Non-pigmented ciliary epithelial cell (primary cell): Measurements from ENCODE around the gene SLC1A1.

ENCODE experiments used
- DNase-seq: peaks from one replicate; pipeline ENCODE4 v3.0.0-alpha.2; 2010; ENCODE audit warnings: low read depth

SLC1A1 gene

DNA sequence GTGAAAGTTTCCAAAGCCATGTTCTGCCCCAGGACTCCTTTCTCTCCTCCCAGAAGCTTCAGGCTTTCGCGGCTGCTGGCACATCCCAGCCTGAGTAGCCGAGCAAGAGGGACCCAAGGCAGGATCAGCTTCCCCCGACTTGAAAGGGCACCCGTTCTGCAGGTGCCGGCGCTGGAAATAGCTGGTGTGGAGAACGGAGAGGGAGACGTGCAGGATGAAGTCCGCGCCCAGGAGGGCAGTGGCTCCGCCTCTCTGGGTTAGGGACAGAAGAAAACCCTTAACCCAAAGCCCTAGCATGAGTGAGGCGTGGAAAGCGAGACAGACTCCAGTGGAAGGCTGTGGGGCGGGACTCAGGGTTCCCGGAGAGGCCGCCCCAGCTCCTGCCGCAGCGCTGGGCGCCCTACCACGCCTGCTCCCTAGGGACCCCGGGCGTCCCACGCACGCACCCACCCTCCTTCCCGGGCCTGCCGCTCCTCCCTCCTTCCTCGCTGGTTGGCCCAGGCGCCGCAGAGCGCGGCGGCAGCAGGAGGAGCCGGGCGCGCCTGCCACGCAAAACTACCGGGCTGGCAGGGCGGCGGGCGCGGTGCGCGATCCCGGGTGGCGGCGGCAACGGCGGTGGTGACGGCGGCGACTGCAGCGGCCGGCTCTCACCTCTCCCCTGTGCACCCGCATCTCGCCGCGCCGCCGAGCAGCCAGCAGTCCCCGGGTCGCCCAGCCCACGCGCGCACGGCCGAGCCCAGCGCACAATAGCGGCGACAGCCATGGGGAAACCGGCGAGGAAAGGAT, at the start of gene SLC1A1:
TSS of gene SLC1A1 (plus strand) at position 550 of the 786 bp plus-strand sequence. CDS start at position 762, 212 bp downstream.
- DNase-seq, result no peak

DNA sequence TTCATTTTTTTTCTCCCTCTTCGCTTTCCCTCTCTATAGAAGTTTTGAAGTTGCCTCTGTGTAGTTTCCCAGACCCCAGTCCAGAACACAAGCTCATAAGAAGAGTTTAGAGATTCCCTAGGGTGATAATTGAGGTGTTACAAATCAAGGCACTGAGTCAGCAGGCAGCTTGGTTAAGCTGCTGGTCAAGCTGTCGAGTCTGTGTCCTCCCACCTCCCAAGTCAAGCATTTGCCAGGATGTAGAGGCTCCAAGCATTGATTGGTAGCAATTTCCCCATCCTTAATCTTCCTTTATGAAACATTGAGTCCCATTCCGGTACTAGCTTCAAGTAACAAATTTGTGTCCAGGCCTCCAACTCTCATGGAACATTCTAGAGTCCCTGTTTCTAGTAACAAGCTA, 47.5 kb upstream of the SLC1A1 start:
- DNase-seq, result no peak

DNA sequence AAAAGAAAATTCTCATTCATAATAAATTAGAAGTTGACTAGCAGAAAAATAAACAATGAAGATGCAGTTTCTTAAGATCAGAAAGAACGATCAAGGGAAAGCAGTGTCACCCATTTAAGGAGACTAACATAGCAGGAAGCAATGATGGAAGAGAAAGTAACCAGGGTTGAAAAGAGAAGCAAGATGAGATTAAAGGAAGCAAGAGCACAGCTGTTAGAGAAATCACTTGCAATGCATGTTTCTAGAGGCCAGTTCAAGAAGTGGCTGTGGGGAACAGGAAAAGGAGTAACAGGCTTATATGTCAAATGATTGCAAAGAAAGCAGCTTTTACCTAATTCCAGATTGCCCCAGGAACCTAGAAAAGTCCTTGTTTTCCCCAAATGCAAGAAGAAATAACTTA, 46.8 kb upstream of the SLC1A1 start:
- DNase-seq, result no peak

DNA sequence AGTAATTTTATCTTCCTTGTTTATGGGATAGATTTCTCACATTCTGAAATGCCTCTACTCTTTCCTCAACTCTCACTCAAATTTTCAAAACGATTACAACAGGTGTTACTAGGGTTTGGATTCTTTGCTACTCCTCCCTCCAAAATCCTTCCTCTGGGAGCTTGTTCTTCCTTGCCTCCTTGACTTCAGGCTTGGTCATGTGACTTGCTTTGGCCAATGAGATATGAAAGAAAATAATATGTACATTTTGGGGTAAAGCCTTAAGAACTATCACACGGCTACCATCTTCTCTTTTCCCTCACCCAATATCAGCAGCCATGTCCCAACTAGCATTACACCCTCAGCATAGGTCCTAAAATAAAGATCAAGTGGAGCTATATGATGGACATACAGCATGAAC, 28.8 kb upstream of the SLC1A1 start:
- DNase-seq, result no peak

DNA sequence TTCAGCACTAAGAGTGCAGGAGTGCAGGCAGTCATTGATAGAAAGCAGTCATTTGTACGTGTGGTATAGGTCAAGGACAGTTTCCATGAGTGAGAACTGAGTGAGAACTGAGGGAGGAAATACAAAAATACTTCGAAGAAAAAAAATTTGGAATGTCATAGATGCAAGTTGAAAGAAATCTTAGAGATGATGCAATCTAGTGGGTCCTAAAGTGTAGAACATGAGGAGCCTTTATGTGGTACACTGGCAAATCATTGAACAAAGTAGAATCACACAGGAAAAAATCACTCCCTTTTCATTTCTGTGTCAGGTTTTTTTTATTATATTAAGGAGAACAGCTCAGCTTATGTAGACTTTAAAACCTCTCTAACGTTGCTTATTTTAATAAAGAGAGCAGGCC, 26.4 kb upstream of the SLC1A1 start:
- DNase-seq, result no peak

DNA sequence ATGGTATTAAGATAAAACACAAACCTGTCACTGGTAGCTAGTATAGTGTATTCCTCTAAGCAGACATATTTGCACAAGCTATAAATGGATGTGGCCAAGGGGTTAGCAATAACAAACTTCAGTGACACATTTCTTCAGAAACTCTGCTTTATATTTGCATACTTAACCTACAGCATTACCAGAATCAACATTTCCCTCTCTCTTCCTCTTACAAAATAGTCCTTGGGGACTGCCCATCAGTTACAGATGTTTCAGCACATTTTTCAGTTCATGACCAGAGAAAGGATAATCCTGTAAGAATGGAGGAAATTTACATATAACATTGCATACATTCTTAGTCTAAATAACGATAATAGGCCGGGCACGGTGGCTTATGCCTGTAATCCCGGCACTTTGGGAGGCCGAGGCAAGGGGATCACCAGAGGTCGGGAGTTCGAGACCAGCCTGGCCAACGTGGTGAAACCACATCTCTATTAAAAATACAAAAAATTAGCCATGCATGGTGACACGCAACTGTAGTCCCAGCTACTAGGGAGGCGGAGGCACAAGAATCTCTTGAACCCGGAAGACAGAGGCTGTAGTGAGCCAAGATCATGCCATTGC, 25.3 kb upstream of the SLC1A1 start:
- no peak for DNase-seq

DNA sequence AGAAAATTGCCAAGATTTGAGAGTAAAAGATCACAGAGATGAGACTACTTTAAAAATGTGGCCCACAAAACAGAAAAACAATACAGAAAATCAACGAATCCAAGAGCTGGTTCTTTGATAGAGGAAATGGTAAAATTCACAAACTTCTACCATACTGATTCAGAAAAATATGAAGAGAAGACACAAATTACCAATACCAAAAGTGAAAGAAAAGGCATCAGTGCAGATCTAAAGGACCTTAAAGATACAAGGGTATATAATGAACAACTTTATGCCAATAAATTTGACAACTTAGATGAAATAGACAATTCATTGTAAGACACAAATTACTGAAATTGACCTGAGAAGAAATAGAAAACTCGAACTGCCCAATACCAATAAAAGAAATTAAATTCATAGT, 24.4 kb upstream of the SLC1A1 start:
- DNase-seq, result no peak

DNA sequence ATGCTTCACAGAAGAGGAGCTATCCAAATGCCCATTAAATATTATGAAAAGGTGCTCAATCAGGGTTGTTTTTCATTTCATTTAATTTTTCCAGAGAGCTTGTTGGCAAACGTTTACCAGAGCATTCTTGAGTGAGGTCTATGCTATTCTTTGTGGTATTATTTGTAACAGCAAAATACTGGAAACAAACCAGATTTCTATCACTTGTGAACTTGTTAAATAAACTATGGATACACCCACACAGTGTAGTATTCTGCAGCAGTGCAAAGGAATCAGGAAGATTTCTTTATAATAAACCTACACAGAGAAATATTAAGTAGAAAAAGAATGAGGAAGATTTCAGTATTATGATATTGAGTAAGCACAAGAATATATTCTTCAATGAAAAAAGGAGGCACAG, 15.0 kb upstream of the SLC1A1 start:
- DNase-seq, result no peak

DNA sequence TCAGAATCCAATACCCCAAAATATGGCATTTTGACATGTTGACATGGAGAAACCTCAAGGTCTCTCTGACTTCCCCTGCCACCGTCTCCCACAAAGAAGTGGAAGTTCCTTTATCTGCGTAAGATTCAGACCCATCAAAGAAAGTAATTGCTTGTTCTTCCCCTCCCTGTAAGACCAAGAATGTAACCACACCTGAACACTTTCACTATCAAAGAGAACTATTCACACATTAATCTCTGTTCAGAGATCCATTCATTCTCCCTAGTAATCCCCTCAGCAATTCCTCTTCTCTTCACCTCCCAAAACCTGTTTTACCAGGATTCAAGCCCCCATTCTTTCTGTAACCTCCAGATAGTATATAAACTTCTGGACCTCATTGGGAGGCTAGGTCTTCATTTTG, 4.1 kb upstream of the SLC1A1 start:
- DNase-seq, result no peak

DNA sequence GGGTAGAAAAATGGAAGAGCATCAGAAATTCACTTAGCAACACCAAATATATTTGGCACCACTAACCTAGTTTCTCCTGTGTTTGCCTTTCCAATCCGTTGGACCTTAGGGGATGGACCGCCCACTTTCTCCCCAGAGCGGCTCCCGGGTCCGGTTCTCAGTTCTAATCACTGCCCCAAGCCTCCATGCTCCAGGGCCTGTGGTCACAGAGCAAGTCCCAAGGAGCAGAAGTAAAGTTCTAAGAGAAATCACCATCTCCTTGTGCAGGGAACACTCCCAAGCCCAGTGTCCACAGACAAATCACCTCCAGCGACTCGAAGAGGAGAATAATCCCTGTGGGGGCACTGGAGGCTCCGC, 728 bp upstream of the SLC1A1 start:
- no peak for DNase-seq

DNA sequence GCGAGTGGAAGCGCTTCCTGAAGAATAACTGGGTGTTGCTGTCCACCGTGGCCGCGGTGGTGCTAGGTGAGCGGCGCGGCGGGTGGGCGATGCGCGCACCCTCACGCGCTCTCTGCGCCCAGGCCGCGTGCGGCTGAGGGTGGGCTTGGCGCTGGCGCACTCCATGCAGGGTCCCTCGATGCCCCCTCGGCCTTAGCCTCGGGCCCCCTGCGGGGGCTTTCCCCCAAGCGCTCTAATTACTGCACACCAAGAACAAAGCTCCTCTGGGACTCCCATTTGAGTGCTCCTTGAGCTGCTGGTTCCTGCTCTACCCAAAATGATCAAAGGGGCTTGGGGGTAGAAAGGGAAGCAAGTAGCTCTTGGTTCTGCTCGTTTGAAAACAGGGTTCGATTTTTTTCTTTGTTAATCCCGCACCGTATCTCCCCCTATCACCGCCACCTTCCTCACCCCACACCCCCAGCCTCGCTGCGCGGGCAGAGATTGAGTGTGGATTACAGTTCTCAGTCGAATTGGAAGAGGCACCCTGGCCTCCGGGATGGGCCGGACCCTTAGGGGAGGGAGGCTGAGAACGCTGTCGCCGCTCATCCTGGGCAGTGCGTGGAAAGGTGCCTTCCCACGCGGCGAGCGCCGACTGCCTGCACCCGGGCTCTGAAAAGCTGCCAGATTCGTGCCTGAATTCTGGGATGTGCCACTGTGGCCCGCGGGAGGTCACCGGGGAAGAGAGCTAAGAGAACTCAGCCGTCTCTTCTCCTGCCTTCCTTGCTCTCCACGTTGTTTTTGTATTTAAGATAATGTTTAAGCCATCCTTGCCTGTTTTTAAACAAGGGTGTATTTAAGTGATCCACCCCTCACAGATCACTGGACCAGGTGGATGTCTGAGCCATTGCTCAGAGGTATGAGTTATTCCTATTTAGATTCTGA, 697 bp downstream of the SLC1A1 start:
- no peak for DNase-seq

DNA sequence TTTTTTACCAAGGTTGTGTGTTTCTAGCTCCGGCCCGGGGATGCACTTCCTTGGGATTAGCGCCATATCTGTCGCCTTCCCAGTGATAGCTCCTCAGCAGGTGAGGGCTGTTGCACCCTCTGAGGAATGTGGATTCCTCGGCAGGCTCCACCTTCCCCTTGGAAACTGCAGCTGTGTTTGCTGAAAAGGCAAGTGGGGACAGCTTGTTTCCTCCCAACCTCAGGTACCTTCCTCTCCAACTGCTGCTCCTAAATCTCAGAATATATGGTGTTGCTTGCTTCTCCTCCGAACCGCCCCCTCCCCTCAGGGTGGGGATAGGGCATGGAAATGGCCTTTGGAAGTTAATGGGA, 1.3 kb downstream of the SLC1A1 start:
- DNase-seq, result no peak

DNA sequence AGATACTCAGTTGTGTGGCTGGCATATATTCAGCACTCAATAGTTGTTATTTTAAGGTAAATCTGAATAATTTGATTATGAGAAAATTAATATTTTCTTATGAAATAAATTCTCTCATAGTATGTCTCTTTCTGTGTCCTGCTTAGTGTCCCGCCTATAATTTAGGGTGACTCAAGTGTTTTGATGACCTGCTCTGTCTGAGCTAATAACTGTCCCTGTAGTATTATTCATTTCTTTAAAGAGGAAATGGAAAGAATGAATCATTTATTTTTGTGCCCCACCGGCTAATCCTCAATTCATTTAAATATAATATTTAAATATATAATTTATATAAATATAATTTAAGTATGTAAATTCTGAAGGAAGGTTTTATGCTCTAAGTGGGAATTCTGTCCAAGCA, 4.1 kb downstream of the SLC1A1 start:
- no peak for DNase-seq

DNA sequence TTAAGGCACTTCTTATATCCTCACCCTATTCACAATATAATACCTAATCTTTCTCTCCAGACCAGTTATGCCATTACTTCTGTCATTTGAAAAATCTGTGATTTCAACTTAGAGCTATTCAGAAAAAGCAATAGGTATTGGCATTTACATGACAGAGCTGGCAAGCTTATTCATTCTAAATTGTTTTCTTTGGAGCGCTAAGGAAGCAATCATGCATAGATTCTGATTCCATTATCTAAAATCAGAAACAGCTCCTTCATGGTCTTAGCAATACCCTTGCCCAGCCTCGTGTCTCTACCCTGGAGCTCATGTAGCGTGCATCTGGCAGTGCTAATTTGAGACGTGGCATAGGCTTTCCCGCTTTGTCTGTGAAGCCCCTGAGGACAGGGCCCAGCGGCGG, 4.5 kb downstream of the SLC1A1 start:
- DNase-seq, result no peak

DNA sequence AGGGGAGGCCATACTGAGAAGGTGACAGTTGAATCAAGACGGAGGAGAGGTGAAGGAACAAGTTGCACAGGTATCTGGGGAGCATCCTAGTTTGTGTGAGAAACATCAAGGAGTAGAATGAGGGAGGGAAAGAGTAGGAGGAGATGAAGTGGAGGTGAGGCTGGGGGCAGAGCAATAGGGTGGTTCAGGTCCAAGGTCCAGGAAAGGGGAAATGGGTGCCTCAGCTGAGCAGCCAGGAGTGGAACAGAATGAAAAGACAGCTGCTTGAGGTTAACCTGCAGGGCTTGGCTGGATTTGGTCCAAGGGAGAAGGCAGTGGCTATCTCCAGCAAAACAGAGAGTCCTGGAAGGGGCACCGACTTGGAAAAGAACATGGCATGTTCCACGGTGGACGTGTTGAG, 5.3 kb downstream of the SLC1A1 start:
- no peak for DNase-seq

DNA sequence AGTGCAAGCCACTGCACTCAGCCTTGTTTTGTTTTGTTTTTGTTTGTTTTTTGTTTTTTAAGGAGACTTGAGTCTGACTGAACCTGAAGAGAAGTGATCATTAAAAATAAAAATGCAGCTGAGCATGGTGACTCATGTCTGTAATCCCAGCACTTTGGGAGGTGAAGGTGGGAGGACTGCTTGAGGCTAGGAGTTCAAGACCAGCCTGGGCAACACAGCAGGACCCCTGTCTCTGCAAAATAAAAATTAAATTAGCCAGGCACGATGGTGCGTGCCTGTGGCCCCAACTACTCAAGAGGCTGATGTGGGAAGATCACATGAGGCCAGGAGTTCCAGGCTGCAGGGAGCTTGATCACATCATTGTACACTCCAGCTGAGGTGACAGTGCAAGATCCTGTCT, 6.2 kb downstream of the SLC1A1 start:
- DNase-seq, result no peak

DNA sequence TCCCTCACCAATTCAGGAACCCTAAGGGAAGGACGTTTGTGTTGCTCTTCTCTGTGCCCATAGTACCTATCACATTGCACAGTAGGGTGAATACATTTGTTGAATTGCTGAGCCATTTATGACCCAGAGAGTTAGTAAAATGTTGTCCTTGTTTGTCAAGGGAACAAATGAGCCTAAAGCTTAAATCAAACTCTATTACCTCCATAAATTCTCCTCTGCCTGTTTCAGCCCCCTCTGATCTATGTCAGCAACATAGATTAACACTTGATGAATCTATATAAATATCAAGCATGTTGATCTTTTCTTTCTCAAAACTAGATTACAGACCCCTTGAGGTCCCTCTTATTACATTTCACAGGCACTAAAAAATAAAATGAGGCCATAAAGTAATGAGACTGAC, 7.1 kb downstream of the SLC1A1 start:
- no peak for DNase-seq

DNA sequence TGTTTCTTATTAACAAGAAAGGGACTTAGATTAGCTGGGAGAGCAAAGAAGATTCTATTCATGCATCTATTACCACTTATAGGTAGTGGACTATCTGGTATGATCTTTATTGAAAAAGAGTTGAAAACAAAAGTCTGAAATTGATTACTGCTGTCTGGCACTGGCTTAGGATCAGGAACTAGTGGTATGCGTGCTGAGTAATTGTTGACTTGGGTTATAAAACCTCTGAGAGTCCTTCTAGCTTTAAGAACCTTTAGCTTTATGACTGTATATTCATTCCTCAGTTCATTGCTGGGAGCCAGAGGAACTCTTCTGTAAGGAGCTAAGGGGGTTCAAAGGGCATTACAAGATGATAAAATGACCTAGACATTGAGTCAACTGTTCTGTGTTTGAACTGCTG, 7.6 kb downstream of the SLC1A1 start:
- DNase-seq, result no peak

DNA sequence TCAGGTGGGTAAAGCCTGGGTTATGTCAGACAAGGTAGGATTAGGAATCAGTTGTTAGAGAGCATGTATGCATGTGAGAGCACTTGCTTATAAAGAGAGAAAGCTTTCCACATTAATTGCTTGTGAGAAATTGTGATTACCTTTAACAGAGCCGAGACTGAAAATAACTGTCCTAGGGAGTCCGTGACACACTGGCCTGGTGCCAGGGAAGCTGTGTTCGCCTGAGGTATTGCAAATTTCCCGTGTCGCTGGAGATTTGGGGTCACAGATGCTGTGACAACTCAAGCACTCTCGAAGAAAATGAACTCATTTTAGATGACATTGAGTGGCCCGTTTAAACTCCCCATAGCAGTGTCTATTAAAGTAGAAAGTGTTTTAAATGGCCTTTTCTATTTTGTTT, 9.6 kb downstream of the SLC1A1 start:
- DNase-seq, result no peak

DNA sequence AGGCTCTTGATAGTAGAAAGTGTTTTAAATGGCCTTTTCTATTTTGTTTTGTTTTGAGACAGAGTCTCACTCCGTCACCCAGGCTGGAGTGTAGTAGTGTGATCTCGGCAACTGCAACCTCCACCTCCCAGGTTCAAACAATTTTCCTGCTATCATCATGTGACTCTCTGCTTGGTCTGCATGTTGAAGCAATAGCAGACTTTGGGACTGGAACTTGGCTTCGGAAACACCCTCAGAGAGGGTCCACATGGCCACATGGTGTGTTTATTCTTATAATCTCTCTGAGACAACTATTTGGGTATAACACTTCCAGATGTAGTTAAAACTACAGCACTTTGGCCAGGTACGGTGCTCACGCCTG, 10.9 kb downstream of the SLC1A1 start:
- no peak for DNase-seq

DNA sequence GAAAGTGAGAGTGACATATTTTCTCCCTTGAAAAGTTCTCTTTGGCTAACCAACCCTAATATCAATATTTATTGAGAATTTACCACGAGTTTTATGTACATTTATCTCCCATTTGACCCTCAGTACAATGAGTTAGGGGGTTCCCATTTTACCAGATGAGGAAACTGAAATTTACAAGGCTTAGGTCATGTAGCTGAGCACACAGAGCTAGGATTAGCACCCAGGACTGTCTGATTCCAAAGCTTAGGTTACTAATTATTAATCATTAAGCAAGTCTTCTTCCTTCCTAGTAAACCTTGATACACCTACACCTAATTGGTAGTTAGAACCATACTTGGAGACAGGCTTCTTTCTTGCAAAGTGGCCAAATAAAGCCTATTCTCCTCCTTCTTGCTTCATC, 12.2 kb downstream of the SLC1A1 start:
- no peak for DNase-seq

DNA sequence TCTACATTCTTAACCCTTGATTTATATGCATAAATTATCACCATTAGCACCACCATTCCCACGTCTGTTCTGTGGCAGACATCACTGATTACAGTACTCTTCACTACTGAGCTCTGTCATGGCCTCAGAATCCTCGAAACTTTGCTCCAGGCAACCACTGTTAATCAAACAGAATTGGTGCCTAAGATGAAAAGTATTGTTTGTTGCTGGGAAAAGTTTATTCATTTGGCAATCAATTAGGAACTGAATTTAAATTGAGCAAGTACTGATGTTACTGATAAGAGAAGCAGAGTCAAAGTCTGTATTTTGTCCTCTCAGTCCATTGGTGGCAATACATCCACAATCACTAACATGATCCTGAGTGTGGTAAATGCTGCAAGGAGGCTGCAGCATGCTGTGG, 12.8 kb downstream of the SLC1A1 start:
- no peak for DNase-seq

DNA sequence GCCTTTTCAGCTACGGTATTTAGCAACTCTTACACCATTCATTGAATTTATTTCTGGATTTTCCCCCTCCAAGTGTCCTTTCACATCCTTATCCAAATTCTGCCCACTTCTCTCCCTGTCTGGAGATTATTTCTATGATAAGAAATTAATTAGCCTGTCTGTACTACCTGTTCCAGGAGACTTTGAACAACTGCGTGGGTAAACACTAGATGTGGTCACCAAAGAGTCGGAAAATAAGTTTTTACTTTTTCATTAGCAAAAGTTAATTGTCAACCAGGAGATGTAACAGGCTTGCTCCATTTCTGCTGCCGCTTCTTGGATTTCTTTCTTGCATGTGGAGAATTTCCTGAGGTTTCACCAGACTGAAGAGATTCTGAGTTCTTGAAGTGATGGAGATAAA, 14.0 kb downstream of the SLC1A1 start:
- no peak for DNase-seq
